B cell (primary cell): ENCODE results near the gene HS3ST3A1. TPM values are rescaled to one million over a fixed set of nuclear protein-coding genes. Genes with fewer than 3 reads are reported as not detected.

Experiments used
- ATAC-seq: fragments of 200-7000 bp; cut with Tn5 transposase; one replicate; pipeline ENCODE4 v1.10.0; 2021; ENCODE audit warnings: low read depth, mild to moderate bottlenecking, moderate number of reproducible peaks, moderate library complexity
- CTCF ChIA-PET: fragments of 350-600 bp; sonication (Branson Sonifier 250); formaldehyde crosslinking; loops from one replicate; lab custom pipeline; 2021; ENCODE audit warnings: antibody characterized with exemption, inconsistent platforms; lab: Charles Lee
- POLR2A ChIA-PET: fragments of 350-600 bp; sonication (Branson Sonifier 250); formaldehyde crosslinking; loops from one replicate; lab custom pipeline; 2021; ENCODE audit warnings: antibody characterized with exemption; lab: Charles Lee
- DNase-seq: peaks from one replicate; pipeline ENCODE4 v3.0.0; 2013
- H2AFZ ChIP-seq: 2 replicates; pipeline ENCODE4 v1.6.1; 2012; ENCODE audit warnings: mild to moderate bottlenecking, low read depth, low read length; ENCODE audit not compliant: insufficient read depth, poor library complexity, severe bottlenecking
- H3K27ac ChIP-seq, 2 donors: 1 replicate in 1 of 2; 2 replicates in 1 of 2; pipeline ENCODE4 v1.5.1; 2012 to 2013; ENCODE audit warnings: low read length in 2 of 2, mild to moderate bottlenecking in 2 of 2, moderate library complexity in 1 of 2
- H3K27me3 ChIP-seq, 4 experiments: fragments of 200-600 bp in 1 of 4; sonication (generic) in 1 of 4; replicated peaks in 1 of 4; 1 replicate in 2 of 4; 2 replicates in 2 of 4; pipeline versions ENCODE4 v1.6.1 to v1.7.0; 2013 to 2016; ENCODE audit warnings: low read length in 3 of 4, mild to moderate bottlenecking in 2 of 4, mixed read lengths in 1 of 4, moderate library complexity in 1 of 4; ENCODE audit not compliant: insufficient read depth in 4 of 4, control insufficient read depth in 3 of 4; ENCODE audit errors: control extremely low read depth in 1 of 4
- H3K36me3 ChIP-seq, 2 experiments: replicated peaks in 1 of 2; 1 replicate in 1 of 2; 2 replicates in 1 of 2; pipeline versions ENCODE4 v1.6.1 to v1.7.1; 2013; ENCODE audit warnings: low read length in 1 of 2; ENCODE audit not compliant: insufficient read depth in 2 of 2, control insufficient read depth in 1 of 2; ENCODE audit errors: control extremely low read depth in 1 of 2, extremely low read depth in 1 of 2
- H3K4me1 ChIP-seq, 2 donors: fragments of 200-600 bp in 1 of 2; sonication (generic) in 1 of 2; 1 replicate in 1 of 2; 2 replicates in 1 of 2; pipeline versions ENCODE4 v1.5.1 to v1.6.1; 2013 to 2017; ENCODE audit warnings: low read length in 2 of 2; ENCODE audit not compliant: control insufficient read depth in 2 of 2, insufficient read depth in 2 of 2
- H3K4me2 ChIP-seq: replicated peaks from 2 replicates; pipeline ENCODE3; 2012; ENCODE audit warnings: mild to moderate bottlenecking, low read depth, low read length; ENCODE audit not compliant: poor library complexity, severe bottlenecking
- H3K4me3 ChIP-seq, 5 experiments: fragments of 200-600 bp in 1 of 5; sonication (generic) in 1 of 5; 1 replicate in 3 of 5; 2 replicates in 2 of 5; pipeline versions ENCODE4 v1.5.1 to v1.7.0; 2011 to 2016; ENCODE audit warnings: low read length in 4 of 5, mild to moderate bottlenecking in 4 of 5, low read depth in 2 of 5, control low read depth in 1 of 5, moderate library complexity in 1 of 5; ENCODE audit not compliant: insufficient read depth in 1 of 5; ENCODE audit errors: control extremely low read depth in 1 of 5, extremely low read depth in 1 of 5
- H3K79me2 ChIP-seq: fragments of 200-600 bp; sonication (generic); one replicate; pipeline ENCODE4 v1.6.0; 2016; ENCODE audit warnings: low read length; ENCODE audit not compliant: control insufficient read depth, insufficient read depth
- H3K9ac ChIP-seq: fragments of 200-600 bp; sonication (generic); 2 replicates; pipeline ENCODE4 v1.6.1; 2017; ENCODE audit warnings: mild to moderate bottlenecking, low read length, moderate library complexity
- H3K9me3 ChIP-seq, 3 donors: one replicate each; pipeline versions ENCODE4 v1.6.1 to v1.7.1; 2013; ENCODE audit warnings: low read length in 2 of 3; ENCODE audit not compliant: control insufficient read depth in 2 of 3, insufficient read depth in 1 of 3; ENCODE audit errors: control extremely low read depth in 1 of 3
- H4K20me1 ChIP-seq: 2 replicates; pipeline ENCODE4 v1.6.0; 2012; ENCODE audit warnings: mild to moderate bottlenecking, low read length; ENCODE audit not compliant: insufficient read depth, control insufficient read depth, poor library complexity, severe bottlenecking
- H3K27ac Mint-ChIP-seq: one replicate; pipeline ENCODE4 v1.8.0; 2021; ENCODE audit warnings: mixed read lengths
- H3K27me3 Mint-ChIP-seq: one replicate; pipeline ENCODE4 v1.8.0; 2021; ENCODE audit warnings: mixed read lengths
- H3K4me1 Mint-ChIP-seq: one replicate; pipeline ENCODE4 v1.8.0; 2021; ENCODE audit warnings: mixed read lengths
- H3K4me3 Mint-ChIP-seq: one replicate; pipeline ENCODE4 v1.8.0; 2021; ENCODE audit warnings: mixed read lengths
- H3K9me3 Mint-ChIP-seq: one replicate; pipeline ENCODE4 v1.8.0; 2022; ENCODE audit warnings: mixed read lengths; ENCODE audit not compliant: insufficient read depth
- EZH2 ChIP-seq: IDR thresholded peaks from 2 replicates; pipeline ENCODE4 v1.6.1; 2012; ENCODE audit warnings: borderline replicate concordance, low read depth, mild to moderate bottlenecking, moderate library complexity, low read length; ENCODE audit not compliant: insufficient read depth, poor library complexity, severe bottlenecking
- WGBS: methylation state at CpG from one replicate; pipeline ENCODE4 v1.1.5; 2013; ENCODE audit warnings: missing lambda C conversion rate; ENCODE audit not compliant: insufficient coverage; 5-methylcytosine and 5-hydroxymethylcytosine counted together
- intact Hi-C: fragments of 100-400 bp; cut with micrococcal nuclease; formaldehyde crosslinking; loops from one replicate; pipeline ENCODE4 v1.10.0; 2022
- polyA plus RNA-seq: library from polyadenylated mRNA; depleted of rRNA; stranded (reverse); fragments of >200 nt; gene quantifications from 2 replicates; pipeline ENCODE4 v1.2.3, GENCODE V29; 2012
- total RNA-seq, 2 donors: library from RNA; stranded (reverse); fragments of 120-200 nt in 1 of 2; gene quantifications; 1 replicate in 1 of 2; 2 replicates in 1 of 2; pipeline versions ENCODE4 v1.2.3 to v1.2.4, GENCODE V29; 2013 to 2022
- TF ChIP-seq, protein P1 (sequence below): fragments of 200-600 bp; IDR thresholded peaks from one replicate; pipeline ENCODE4 v1.8.0; 2022; ENCODE audit warnings: antibody characterized with exemption, mild to moderate bottlenecking

Gene HS3ST3A1
- total and polyA plus RNA-seq, 2 donors (not counting 1 experiment from before 2014, with no cell fraction given): 0.17 to 0.75 TPM

GRCh38 chr17:13589658-13590057 is 12.1 kb downstream of the HS3ST3A1 start:
- ATAC-seq (no peak), DNase-seq (no peak)
- no peaks in the 10 kb centered on the region for H4K20me1 ChIP-seq
- H3K9me3 Mint-ChIP-seq: no peaks in the 10 kb centered on the region
- no peak overlapping the region for H3K9ac ChIP-seq
- H2AFZ ChIP-seq: no peak overlapping the region
- 10% methylated on average over 2 of the region's 6 CpGs for WGBS
- no peak overlapping the region for H3K4me3 Mint-ChIP-seq
- H3K4me3 ChIP-seq: no peak overlapping the region
- no peak overlapping the region for H3K4me2 ChIP-seq
- no peaks in the 10 kb centered on the region for H3K9me3 ChIP-seq
- POLR2A ChIA-PET: no interaction called here
- H3K4me1 Mint-ChIP-seq: no peaks in the 10 kb centered on the region
- H3K27me3 ChIP-seq: no peaks in the 10 kb centered on the region
- intact Hi-C loops: loop anchor here (10.0 kb wide), 3 partner anchors 965 to 1625 kb away; no protein-coding TSS in a partner anchor
- H3K27me3 Mint-ChIP-seq: peaks cover 19% of the 10 kb centered on the region
- no peaks in the 10 kb centered on the region for H3K36me3 ChIP-seq
- H3K79me2 ChIP-seq: no peaks in the 10 kb centered on the region
- no peak overlapping the region for H3K27ac Mint-ChIP-seq
- CTCF ChIA-PET: interaction anchor here (1.5 kb wide), 1 partner anchor 1337 kb away, joined by 9 read pairs; no protein-coding TSS in a partner anchor
- TF ChIP-seq EZH2: no peak
- TF ChIP-seq, protein P1, sequence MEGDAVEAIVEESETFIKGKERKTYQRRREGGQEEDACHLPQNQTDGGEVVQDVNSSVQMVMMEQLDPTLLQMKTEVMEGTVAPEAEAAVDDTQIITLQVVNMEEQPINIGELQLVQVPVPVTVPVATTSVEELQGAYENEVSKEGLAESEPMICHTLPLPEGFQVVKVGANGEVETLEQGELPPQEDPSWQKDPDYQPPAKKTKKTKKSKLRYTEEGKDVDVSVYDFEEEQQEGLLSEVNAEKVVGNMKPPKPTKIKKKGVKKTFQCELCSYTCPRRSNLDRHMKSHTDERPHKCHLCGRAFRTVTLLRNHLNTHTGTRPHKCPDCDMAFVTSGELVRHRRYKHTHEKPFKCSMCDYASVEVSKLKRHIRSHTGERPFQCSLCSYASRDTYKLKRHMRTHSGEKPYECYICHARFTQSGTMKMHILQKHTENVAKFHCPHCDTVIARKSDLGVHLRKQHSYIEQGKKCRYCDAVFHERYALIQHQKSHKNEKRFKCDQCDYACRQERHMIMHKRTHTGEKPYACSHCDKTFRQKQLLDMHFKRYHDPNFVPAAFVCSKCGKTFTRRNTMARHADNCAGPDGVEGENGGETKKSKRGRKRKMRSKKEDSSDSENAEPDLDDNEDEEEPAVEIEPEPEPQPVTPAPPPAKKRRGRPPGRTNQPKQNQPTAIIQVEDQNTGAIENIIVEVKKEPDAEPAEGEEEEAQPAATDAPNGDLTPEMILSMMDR: no peak
- H3K27ac ChIP-seq: no peak overlapping the region
- H3K4me1 ChIP-seq: no peaks in the 10 kb centered on the region

- Mint-ChIP-seq H3K4me1 (no peaks in the 10 kb centered on the region), H3K4me3 (no peak overlapping the region), H3K27ac (no peak overlapping the region), H3K27me3 (peaks cover 24% of the 10 kb centered on the region), H3K9me3 (no peaks in the 10 kb centered on the region)
- POLR2A ChIA-PET: no interaction called here
- no peaks in the 10 kb centered on the region for H3K4me1 ChIP-seq
- no peak for TF ChIP-seq EZH2
- TF ChIP-seq, protein P1: no peak
- WGBS: no CpG with 5 or more reads among the region's 4 CpGs
- no peaks in the 10 kb centered on the region for H3K27me3 ChIP-seq
- intact Hi-C loops: no loop called here
- no peak overlapping the region for H3K9ac ChIP-seq
- CTCF ChIA-PET: interaction anchor here (1.8 kb wide), 1 partner anchor 1339 kb away, joined by 5 read pairs; no protein-coding TSS in a partner anchor
- no peak overlapping the region for H3K27ac ChIP-seq
- H4K20me1 ChIP-seq: no peaks in the 10 kb centered on the region
- ATAC-seq (no peak), DNase-seq (no peak)
- no peak overlapping the region for H2AFZ ChIP-seq
- H3K79me2 ChIP-seq: no peaks in the 10 kb centered on the region
- H3K4me2 ChIP-seq: no peak overlapping the region
- H3K36me3 ChIP-seq: no peaks in the 10 kb centered on the region
- H3K9me3 ChIP-seq: no peaks in the 10 kb centered on the region
- no peak overlapping the region for H3K4me3 ChIP-seq
Observed at GRCh38 chr17:13587487-13588338, 14.0 kb downstream of the HS3ST3A1 start.
